Measurements from ENCODE around the gene CA7.

Gene CA7

GRCh38 chr16:66901626-66902025 lies 57.4 kb downstream of the CA7 start:
- no peak for DNase-seq
- no peak for TF ChIP-seq POLR2A (IDR thresholded peaks at IDR 0.05; ENCODE audit: low read length)
- no peak for TF ChIP-seq GATA1 (IDR thresholded peaks at IDR 0.05; ENCODE audit: low read depth, low read length)

GRCh38 chr16:66902648-66903543 lies 58.7 kb downstream of the CA7 start:
- peak in 1 of 2 experiments; percentile 58 for DNase-seq
- no peak for TF ChIP-seq GATA1 (IDR thresholded peaks at IDR 0.05; ENCODE audit: low read depth, low read length)
- TF ChIP-seq POLR2A (IDR thresholded peaks at IDR 0.05; ENCODE audit: low read length), result no peak

Measured in erythroblast (primary cell).